H9 (cell line): ENCODE results near the gene SRBD1. TPM values are rescaled to one million over a fixed set of nuclear protein-coding genes. Genes with fewer than 3 reads are reported as not detected.

Source experiments
- DNase-seq: peaks from one replicate; pipeline ENCODE4 v3.0.0-alpha.2; 2017
- H2AFZ ChIP-seq: one replicate; pipeline ENCODE4 v1.6.1; 2013; ENCODE audit warnings: mild to moderate bottlenecking, low read length, control low read depth, moderate library complexity
- H2AK5ac ChIP-seq: 2 replicates; pipeline ENCODE4 v1.6.1; 2013; ENCODE audit warnings: low read length, control low read depth, mixed read lengths; ENCODE audit not compliant: insufficient read length
- H2BK120ac ChIP-seq: one replicate; pipeline ENCODE4 v1.6.1; 2013; ENCODE audit warnings: low read depth, mild to moderate bottlenecking, low read length, control low read depth, inconsistent platforms; ENCODE audit not compliant: poor library complexity, severe bottlenecking
- H2BK12ac ChIP-seq: 2 replicates; pipeline ENCODE4 v1.6.1; 2013; ENCODE audit warnings: low read length, control low read depth, mixed read lengths, low read depth; ENCODE audit not compliant: insufficient read length
- H2BK15ac ChIP-seq: 2 replicates; pipeline ENCODE4 v1.6.1; 2013; ENCODE audit warnings: low read depth, low read length, control low read depth
- H2BK20ac ChIP-seq: one replicate; pipeline ENCODE4 v1.6.1; 2013; ENCODE audit warnings: low read depth, mild to moderate bottlenecking, low read length, control low read depth, inconsistent platforms; ENCODE audit not compliant: poor library complexity, severe bottlenecking
- H2BK5ac ChIP-seq: 2 replicates; pipeline ENCODE4 v1.6.1; 2013; ENCODE audit warnings: low read length, control low read depth, mixed read lengths; ENCODE audit not compliant: insufficient read length
- H3K14ac ChIP-seq: 2 replicates; pipeline ENCODE4 v1.6.1; 2013; ENCODE audit warnings: low read length, control low read depth; ENCODE audit not compliant: insufficient read depth
- H3K18ac ChIP-seq: 2 replicates; pipeline ENCODE4 v1.6.1; 2013; ENCODE audit warnings: low read depth, mild to moderate bottlenecking, mixed read lengths, low read length, control low read depth; ENCODE audit not compliant: insufficient read length
- H3K23ac ChIP-seq: 2 replicates; pipeline ENCODE4 v1.6.1; 2013; ENCODE audit warnings: low read length, control low read depth, mixed read lengths, low read depth; ENCODE audit not compliant: insufficient read length
- H3K23me2 ChIP-seq: 2 replicates; pipeline ENCODE4 v1.6.1; 2013; ENCODE audit warnings: low read depth, mild to moderate bottlenecking, mixed read lengths, low read length, control low read depth; ENCODE audit not compliant: insufficient read length, poor library complexity, severe bottlenecking
- H3K27ac ChIP-seq: 2 replicates; pipeline ENCODE4 v1.5.1; 2013; ENCODE audit warnings: low read length, control low read depth, mixed read lengths, low read depth; ENCODE audit not compliant: insufficient read length
- H3K27me3 ChIP-seq: 2 replicates; pipeline ENCODE4 v1.6.1; 2013; ENCODE audit warnings: low read length, control low read depth, inconsistent platforms; ENCODE audit not compliant: insufficient read depth
- H3K4ac ChIP-seq: 2 replicates; pipeline ENCODE4 v1.6.1; 2013; ENCODE audit warnings: low read depth, mild to moderate bottlenecking, control low read depth, inconsistent platforms, low read length, moderate library complexity
- H3K4me1 ChIP-seq: 2 replicates; pipeline ENCODE4 v1.6.1; 2013; ENCODE audit warnings: low read length, control low read depth, inconsistent platforms; ENCODE audit not compliant: insufficient read depth
- H3K4me2 ChIP-seq: 2 replicates; pipeline ENCODE4 v1.6.1; 2013; ENCODE audit warnings: low read length, control low read depth, mixed read lengths; ENCODE audit not compliant: insufficient read length, insufficient read depth
- H3K56ac ChIP-seq: 2 replicates; pipeline ENCODE4 v1.6.1; 2013; ENCODE audit warnings: low read depth, mild to moderate bottlenecking, mixed read lengths, low read length, control low read depth; ENCODE audit not compliant: insufficient read length
- H3K79me1 ChIP-seq: 2 replicates; pipeline ENCODE4 v1.6.1; 2013; ENCODE audit warnings: low read depth, mild to moderate bottlenecking, moderate library complexity, low read length, control low read depth, inconsistent platforms; ENCODE audit not compliant: insufficient read depth, poor library complexity, severe bottlenecking
- H3K79me2 ChIP-seq: 2 replicates; pipeline ENCODE4 v1.6.1; 2013; ENCODE audit warnings: low read length, control low read depth, inconsistent platforms; ENCODE audit not compliant: insufficient read depth
- H3K9ac ChIP-seq: 2 replicates; pipeline ENCODE4 v1.6.1; 2013; ENCODE audit warnings: low read length, control low read depth, mixed read lengths; ENCODE audit not compliant: insufficient read length; ENCODE audit errors: extremely low read depth
- H3K9me3 ChIP-seq: one replicate; pipeline ENCODE4 v1.6.1; 2013; ENCODE audit warnings: low read depth, low read length, inconsistent platforms; ENCODE audit not compliant: control insufficient read depth
- H3T11ph ChIP-seq: one replicate; pipeline ENCODE4 v1.6.1; 2013; ENCODE audit warnings: mild to moderate bottlenecking, low read length, control low read depth, inconsistent platforms
- H4K20me1 ChIP-seq: one replicate; pipeline ENCODE4 v1.6.1; 2013; ENCODE audit not compliant: control insufficient read depth, insufficient read length, insufficient read depth
- H4K5ac ChIP-seq: 2 replicates; pipeline ENCODE4 v1.6.1; 2013; ENCODE audit warnings: low read depth, mild to moderate bottlenecking, mixed read lengths, low read length, control low read depth; ENCODE audit not compliant: insufficient read length
- H4K8ac ChIP-seq: replicated peaks from 2 replicates; pipeline ENCODE4 v1.6.1; 2013; ENCODE audit warnings: low read length, control low read depth, mixed read lengths, low read depth; ENCODE audit not compliant: insufficient read length
- H4K91ac ChIP-seq: 2 replicates; pipeline ENCODE4 v1.6.1; 2013; ENCODE audit warnings: low read depth, mild to moderate bottlenecking, moderate library complexity, mixed read lengths, low read length, control low read depth; ENCODE audit not compliant: insufficient read length
- H3K27ac Mint-ChIP-seq, 3 experiments: 2 replicates in 2 of 3; 3 replicates in 1 of 3; pipeline ENCODE4 v1.8.0; 2020 to 2021; ENCODE audit warnings: mixed read lengths in 3 of 3, mild to moderate bottlenecking in 1 of 3, moderate library complexity in 1 of 3
- H3K27me3 Mint-ChIP-seq: 2 replicates; pipeline ENCODE4 v1.8.0; 2021; ENCODE audit warnings: low read depth, mild to moderate bottlenecking, moderate library complexity, mixed read lengths
- H3K36me3 Mint-ChIP-seq, 3 experiments: 2 replicates in 2 of 3; 3 replicates in 1 of 3; pipeline ENCODE4 v1.8.0; 2020 to 2021; ENCODE audit warnings: low read depth in 3 of 3, mixed read lengths in 3 of 3; ENCODE audit not compliant: insufficient read depth in 1 of 3
- H3K4me1 Mint-ChIP-seq, 2 experiments: 2 replicates each; pipeline ENCODE4 v1.8.0; 2020; ENCODE audit warnings: mixed read lengths in 2 of 2
- H3K4me3 Mint-ChIP-seq, 2 experiments: 2 replicates in 1 of 2; 3 replicates in 1 of 2; pipeline ENCODE4 v1.8.0; 2020 to 2021; ENCODE audit warnings: mild to moderate bottlenecking in 2 of 2, mixed read lengths in 2 of 2, moderate library complexity in 1 of 2
- H3K9me3 Mint-ChIP-seq, 2 experiments: 2 replicates in 1 of 2; 3 replicates in 1 of 2; pipeline ENCODE4 v1.8.0; 2020; ENCODE audit warnings: mild to moderate bottlenecking in 2 of 2, mixed read lengths in 2 of 2, moderate library complexity in 1 of 2
- WGBS: extraction: QIAGEN DNeasy Blood & Tissue Kit; methylation state at CpG from one replicate; pipeline ENCODE4 v1.1.7; 2013; ENCODE audit warnings: missing lambda C conversion rate, low lambda C conversion rate, mixed read lengths; ENCODE audit not compliant: insufficient read length; ENCODE audit errors: extremely low coverage; 5-methylcytosine and 5-hydroxymethylcytosine counted together
- total RNA-seq: library from RNA; stranded (reverse); gene quantifications from 2 replicates; pipeline ENCODE4 v1.2.1, GENCODE V29; 2021
- TF ChIP-seq, protein P1 (sequence below): fragments of 200-600 bp; sonication (generic); conservative IDR thresholded peaks from 3 replicates; pipeline ENCODE4 v1.8.0; 2021; ENCODE audit warnings: antibody characterized with exemption, mild to moderate bottlenecking

SRBD1 gene
- total RNA-seq, 1 experiment from 2014 or later, result 18.3 TPM

DNA sequence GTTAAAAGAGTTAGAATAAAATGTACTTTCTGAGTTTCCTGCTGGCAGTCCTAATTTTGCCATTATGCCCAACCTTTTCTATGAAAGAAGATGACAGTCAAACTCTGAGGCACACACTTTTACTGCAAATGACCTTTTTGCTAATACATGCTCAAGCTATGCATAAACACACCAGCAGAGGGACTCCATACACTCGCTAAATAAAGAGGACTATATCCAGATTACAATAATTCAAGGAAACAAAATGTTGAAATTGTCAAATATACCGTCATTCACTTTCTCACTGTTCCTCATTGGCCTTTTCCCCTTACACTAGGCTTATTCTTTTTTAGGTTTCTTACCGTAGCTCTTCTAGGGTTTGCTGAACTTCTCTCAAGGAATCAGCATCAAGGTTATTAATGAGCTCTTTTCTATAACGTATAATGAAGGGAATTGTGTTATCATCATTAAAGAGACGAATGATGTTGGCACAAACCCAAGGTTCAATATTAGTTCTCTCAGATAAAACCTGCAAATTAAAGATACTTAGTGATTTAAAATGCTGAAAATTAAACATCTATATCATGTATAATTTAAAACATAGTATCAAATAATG lies 25.7 kb downstream of the SRBD1 start:
- no peaks in the 10 kb centered on the region for H3K9me3 Mint-ChIP-seq
- Histone ChIP-seq H3K79me2 (peaks cover 3% of the 10 kb centered on the region; the same call in 1 of the 2 replicates), H3K4me1 (no peaks in the 10 kb centered on the region; the same call in 1 of the 2 replicates), H3K27ac (no peak overlapping the region), H4K5ac (no peak overlapping the region), H3K56ac (no peak overlapping the region), H4K8ac (no peak overlapping the region), H2BK12ac (no peak overlapping the region), H2AFZ (no peak overlapping the region), H3K23me2 (no peaks in the 10 kb centered on the region), H3K79me1 (peaks cover 3% of the 10 kb centered on the region), H3K9ac (no peak overlapping the region), H3K9me3 (no peaks in the 10 kb centered on the region), H3T11ph (no peak overlapping the region), H3K23ac (no peak overlapping the region), H3K14ac (no peak overlapping the region), H4K20me1 (no peaks in the 10 kb centered on the region), H2BK5ac (no peak overlapping the region), H2BK120ac (no peak overlapping the region), H2AK5ac (no peak overlapping the region), H3K4ac (no peak overlapping the region), H4K91ac (no peak overlapping the region), H3K4me2 (no peak overlapping the region), H2BK15ac (no peak overlapping the region), H2BK20ac (no peak overlapping the region), H3K27me3 (no peaks in the 10 kb centered on the region), H3K18ac (no peak overlapping the region)
- no CpG with 5 or more reads among the region's 5 CpGs for WGBS
- TF ChIP-seq, protein P1, sequence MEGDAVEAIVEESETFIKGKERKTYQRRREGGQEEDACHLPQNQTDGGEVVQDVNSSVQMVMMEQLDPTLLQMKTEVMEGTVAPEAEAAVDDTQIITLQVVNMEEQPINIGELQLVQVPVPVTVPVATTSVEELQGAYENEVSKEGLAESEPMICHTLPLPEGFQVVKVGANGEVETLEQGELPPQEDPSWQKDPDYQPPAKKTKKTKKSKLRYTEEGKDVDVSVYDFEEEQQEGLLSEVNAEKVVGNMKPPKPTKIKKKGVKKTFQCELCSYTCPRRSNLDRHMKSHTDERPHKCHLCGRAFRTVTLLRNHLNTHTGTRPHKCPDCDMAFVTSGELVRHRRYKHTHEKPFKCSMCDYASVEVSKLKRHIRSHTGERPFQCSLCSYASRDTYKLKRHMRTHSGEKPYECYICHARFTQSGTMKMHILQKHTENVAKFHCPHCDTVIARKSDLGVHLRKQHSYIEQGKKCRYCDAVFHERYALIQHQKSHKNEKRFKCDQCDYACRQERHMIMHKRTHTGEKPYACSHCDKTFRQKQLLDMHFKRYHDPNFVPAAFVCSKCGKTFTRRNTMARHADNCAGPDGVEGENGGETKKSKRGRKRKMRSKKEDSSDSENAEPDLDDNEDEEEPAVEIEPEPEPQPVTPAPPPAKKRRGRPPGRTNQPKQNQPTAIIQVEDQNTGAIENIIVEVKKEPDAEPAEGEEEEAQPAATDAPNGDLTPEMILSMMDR, result peak; percentile 62
- no peak for DNase-seq
- no peak overlapping the region for H3K4me3 Mint-ChIP-seq
- H3K27me3 Mint-ChIP-seq, result no peaks in the 10 kb centered on the region
- peaks cover 3 to 8% (median 7%) of the 10 kb centered on the region in 3 experiments; a peak in 6 of 7 replicates for H3K36me3 Mint-ChIP-seq
- H3K27ac Mint-ChIP-seq, result no peak overlapping the region
- peaks cover 10 to 11% of the 10 kb centered on the region in 2 experiments for H3K4me1 Mint-ChIP-seq
